Suprapubic skin (tissue), 4 donors: Measurements from ENCODE around the gene LRIG3. TPM values are rescaled to one million over a fixed set of nuclear protein-coding genes. Genes with fewer than 3 reads are reported as not detected.

Experiments used
- DNase-seq, 2 donors: peaks; one replicate each; pipeline ENCODE4 v3.0.0-alpha.2; 2019; ENCODE audit warnings: low spot score in 2 of 2
- H3K27ac ChIP-seq: fragments of 200-600 bp; sonication (generic); one replicate; pipeline ENCODE4 v1.5.1; 2019
- H3K27me3 ChIP-seq: fragments of 200-600 bp; sonication (generic); one replicate; pipeline ENCODE4 v1.5.1; 2019
- H3K36me3 ChIP-seq: fragments of 200-600 bp; sonication (generic); one replicate; pipeline ENCODE4 v1.5.1; 2019
- H3K4me1 ChIP-seq: fragments of 200-600 bp; sonication (generic); one replicate; pipeline ENCODE4 v1.5.1; 2019
- H3K4me3 ChIP-seq: fragments of 200-600 bp; sonication (generic); one replicate; pipeline ENCODE4 v1.5.1; 2019; ENCODE audit warnings: mild to moderate bottlenecking
- H3K9me3 ChIP-seq: fragments of 200-600 bp; sonication (generic); one replicate; pipeline ENCODE4 v1.5.1; 2019
- CTCF ChIP-seq, 2 donors: fragments of 200-600 bp in 1 of 2; fragments of 450-650 bp in 1 of 2; sonication (generic) in 1 of 2; IDR thresholded peaks; one replicate each; pipeline ENCODE4 v1.5.1; 2016 to 2019; ENCODE audit warnings: antibody characterized with exemption in 2 of 2, mild to moderate bottlenecking in 1 of 2, moderate library complexity in 1 of 2
- EP300 ChIP-seq: sonication (generic); formaldehyde crosslinking; IDR thresholded peaks from one replicate; pipeline ENCODE4 v1.6.1; 2017; ENCODE audit warnings: antibody characterized with exemption
- POLR2A ChIP-seq, 2 donors: fragments of 450-650 bp; IDR thresholded peaks; one replicate each; pipeline ENCODE4 v1.6.1; 2017; ENCODE audit warnings: antibody characterized with exemption in 2 of 2, mild to moderate bottlenecking in 2 of 2, moderate library complexity in 2 of 2
- POLR2AphosphoS5 ChIP-seq, 3 donors: sonication (generic); formaldehyde crosslinking; IDR thresholded peaks; one replicate each; pipeline ENCODE4 v1.6.1; 2017; ENCODE audit warnings: antibody characterized with exemption in 3 of 3
- WGBS: methylation state at CpG from one replicate; pipeline ENCODE4 v1.1.5; 2018; 5-methylcytosine and 5-hydroxymethylcytosine counted together
- total RNA-seq, 4 donors: library from RNA; depleted of rRNA; stranded (reverse); fragments of >200 nt; gene quantifications; one replicate each; pipeline ENCODE4 v1.1.0, GENCODE V29; 2016

The LRIG3 gene
- total RNA-seq, 4 donors from 2014 or later = 56.5 to 225 (median 110) TPM

GRCh38 chr12:58963844-58964243 lies 43.5 kb upstream of the LRIG3 start:
- Histone ChIP-seq H3K27ac (no peak overlapping the region), H3K27me3 (no peaks in the 10 kb centered on the region), H3K9me3 (no peaks in the 10 kb centered on the region), H3K36me3 (no peaks in the 10 kb centered on the region), H3K4me1 (no peaks in the 10 kb centered on the region), H3K4me3 (no peak overlapping the region)
- no peak for TF ChIP-seq POLR2A (IDR thresholded peaks at IDR 0.05)
- no peak for TF ChIP-seq EP300
- no peak for TF ChIP-seq CTCF (IDR thresholded peaks at IDR 0.05)
- TF ChIP-seq POLR2AphosphoS5 (IDR thresholded peaks at IDR 0.05) = no peak
- DNase-seq = no peak
- WGBS = 85% methylated on average over 1 of the region's 1 CpG

DNA sequence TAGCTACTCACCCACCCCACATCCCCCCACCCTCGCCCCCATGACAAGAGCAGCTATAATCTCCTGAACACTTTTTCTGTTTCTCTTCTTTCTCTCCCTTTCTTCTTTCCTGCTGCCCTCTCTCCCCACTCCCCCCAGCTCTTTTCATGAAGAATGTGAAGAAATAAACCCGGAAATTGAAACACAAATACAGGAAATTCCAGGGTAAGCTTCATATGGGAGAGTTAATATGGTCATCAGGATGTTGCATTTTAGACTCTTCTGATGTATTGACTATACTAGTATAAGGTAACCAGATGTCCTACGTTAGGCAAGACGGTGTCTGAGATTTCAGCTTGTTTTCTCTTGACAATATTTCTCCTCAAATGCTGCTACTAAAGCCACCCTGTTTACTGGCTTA lies 41.6 kb upstream of the LRIG3 start:
- no peaks in the 10 kb centered on the region for H3K36me3 ChIP-seq
- H3K4me3 ChIP-seq = no peak overlapping the region
- no peaks in the 10 kb centered on the region for H3K4me1 ChIP-seq
- no peaks in the 10 kb centered on the region for H3K27me3 ChIP-seq
- TF ChIP-seq CTCF (IDR thresholded peaks at IDR 0.05) (no peak), POLR2AphosphoS5 (IDR thresholded peaks at IDR 0.05) (no peak), POLR2A (IDR thresholded peaks at IDR 0.05) (no peak), EP300 (no peak)
- no peaks in the 10 kb centered on the region for H3K9me3 ChIP-seq
- 78% methylated on average over 4 of the region's 4 CpGs for WGBS
- H3K27ac ChIP-seq = no peak overlapping the region
- DNase-seq = no peak

GRCh38 chr12:58961166-58961565 lies 40.9 kb upstream of the LRIG3 start:
- WGBS = 80% methylated on average over 3 of the region's 3 CpGs

GRCh38 chr12:58959639-58960300 lies 39.5 kb upstream of the LRIG3 start:
- H3K36me3 ChIP-seq = no peaks in the 10 kb centered on the region
- no peak overlapping the region for H3K4me3 ChIP-seq
- no peaks in the 10 kb centered on the region for H3K27me3 ChIP-seq
- H3K9me3 ChIP-seq = no peaks in the 10 kb centered on the region
- H3K4me1 ChIP-seq = no peaks in the 10 kb centered on the region
- no peak for DNase-seq
- WGBS = 61% methylated on average over 1 of the region's 1 CpG
- TF ChIP-seq POLR2A (IDR thresholded peaks at IDR 0.05) (no peak), POLR2AphosphoS5 (IDR thresholded peaks at IDR 0.05) (no peak), CTCF (IDR thresholded peaks at IDR 0.05) (no peak), EP300 (no peak)
- H3K27ac ChIP-seq = no peak overlapping the region

More at GRCh38 chr12:58961166-58961565, 40.9 kb upstream of the LRIG3 start:
- no peaks in the 10 kb centered on the region for H3K9me3 ChIP-seq
- TF ChIP-seq POLR2A (IDR thresholded peaks at IDR 0.05) (no peak), CTCF (IDR thresholded peaks at IDR 0.05) (no peak), POLR2AphosphoS5 (IDR thresholded peaks at IDR 0.05) (no peak), EP300 (no peak)
- H3K36me3 ChIP-seq = no peaks in the 10 kb centered on the region
- no peak for DNase-seq
- H3K4me1 ChIP-seq = no peaks in the 10 kb centered on the region
- H3K4me3 ChIP-seq = no peak overlapping the region
- H3K27ac ChIP-seq = no peak overlapping the region
- no peaks in the 10 kb centered on the region for H3K27me3 ChIP-seq

DNA sequence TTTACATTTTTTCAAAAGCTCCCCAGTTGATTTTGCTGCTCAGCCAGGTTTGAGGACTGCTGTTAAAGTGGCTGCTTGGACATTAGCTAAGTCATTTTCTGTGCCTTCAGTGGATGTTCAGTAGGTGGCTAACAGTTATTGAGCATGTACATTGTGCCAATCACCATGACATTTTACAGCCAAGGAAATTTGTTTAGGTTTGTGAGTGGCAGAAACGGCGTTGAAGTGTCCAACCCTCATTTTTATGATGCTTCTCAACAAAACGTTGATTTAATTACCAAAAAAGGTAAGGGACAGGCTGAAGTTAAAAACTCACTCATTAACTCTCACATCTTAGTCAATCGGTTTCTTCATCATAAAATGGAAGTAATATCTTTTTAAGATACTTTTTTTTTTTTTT lies 37.0 kb upstream of the LRIG3 start:
- no peaks in the 10 kb centered on the region for H3K9me3 ChIP-seq
- H3K4me1 ChIP-seq = no peaks in the 10 kb centered on the region
- H3K27me3 ChIP-seq = no peaks in the 10 kb centered on the region
- WGBS = 84% methylated on average over 4 of the region's 4 CpGs
- no peak overlapping the region for H3K4me3 ChIP-seq
- H3K36me3 ChIP-seq = no peaks in the 10 kb centered on the region
- no peak for DNase-seq
- H3K27ac ChIP-seq = no peak overlapping the region
- TF ChIP-seq CTCF (IDR thresholded peaks at IDR 0.05) (no peak), POLR2AphosphoS5 (IDR thresholded peaks at IDR 0.05) (no peak), EP300 (no peak), POLR2A (IDR thresholded peaks at IDR 0.05) (no peak)
